Caco-2 (cell line): ENCODE measurements around the gene IGF2. TPM values are rescaled to one million over a fixed set of nuclear protein-coding genes. Genes with fewer than 3 reads are reported as not detected.

ENCODE experiments used
- BruUV-seq: library from RNA; stranded (reverse); fragments of 400-500 nt; replicated peaks from 2 replicates; lab custom pipeline; 2021; lab: Mats Ljungman, UMichigan
- CTCF ChIA-PET: fragments of 300-600 bp; sonication (Branson Sonifier 250); formaldehyde crosslinking; loops from one replicate; lab custom pipeline; 2022; ENCODE audit warnings: antibody characterized with exemption; lab: Charles Lee
- POLR2A ChIA-PET: fragments of 300-600 bp; sonication (Branson Sonifier 250); formaldehyde crosslinking; loops from one replicate; lab custom pipeline; 2022; ENCODE audit warnings: antibody characterized with exemption; lab: Charles Lee
- DNase-seq, 2 experiments: peaks; one replicate each; pipeline versions ENCODE4 v3.0.0 to v3.0.0-alpha.2; 2020 to 2022
- H3K27me3 ChIP-seq: replicated peaks from 2 replicates; pipeline ENCODE4 v1.6.0; 2011; ENCODE audit warnings: low read length; ENCODE audit not compliant: control insufficient read depth, insufficient read depth
- H3K36me3 ChIP-seq: 2 replicates; pipeline ENCODE4 v1.5.1; 2011; ENCODE audit warnings: low read length; ENCODE audit not compliant: control insufficient read depth, insufficient read depth
- H3K4me1 ChIP-seq: fragments of 250-450 bp; sonication (Bioruptor Pico); 2 replicates; pipeline ENCODE4 v1.5.1; 2020; ENCODE audit warnings: mild to moderate bottlenecking
- H3K4me3 ChIP-seq: 2 replicates; pipeline ENCODE4 v1.5.1; 2011; ENCODE audit warnings: low read depth, mild to moderate bottlenecking, control low read depth, low read length
- H3K9me3 ChIP-seq: fragments of 250-450 bp; sonication (Bioruptor Pico); 2 replicates; pipeline ENCODE4 v1.5.1; 2020; ENCODE audit warnings: mild to moderate bottlenecking, moderate library complexity
- H3K27ac Mint-ChIP-seq: one replicate; pipeline ENCODE4 v1.8.0; 2022; ENCODE audit warnings: mixed read lengths; ENCODE audit not compliant: unreplicated experiment
- H3K27me3 Mint-ChIP-seq: one replicate; pipeline ENCODE4 v1.8.0; 2022; ENCODE audit warnings: mixed read lengths; ENCODE audit not compliant: insufficient read depth, unreplicated experiment
- H3K36me3 Mint-ChIP-seq: one replicate; pipeline ENCODE4 v1.8.0; 2022; ENCODE audit warnings: mild to moderate bottlenecking, mixed read lengths; ENCODE audit not compliant: insufficient read depth, unreplicated experiment
- H3K4me1 Mint-ChIP-seq: one replicate; pipeline ENCODE4 v1.8.0; 2022; ENCODE audit warnings: low read depth, mixed read lengths; ENCODE audit not compliant: unreplicated experiment
- H3K4me3 Mint-ChIP-seq: one replicate; pipeline ENCODE4 v1.8.0; 2022; ENCODE audit warnings: mild to moderate bottlenecking, moderate library complexity, mixed read lengths; ENCODE audit not compliant: unreplicated experiment
- H3K9me3 Mint-ChIP-seq: one replicate; pipeline ENCODE4 v1.8.0; 2022; ENCODE audit warnings: mixed read lengths; ENCODE audit not compliant: unreplicated experiment
- CTCF ChIP-seq, 2 experiments: fragments of 200-600 bp in 1 of 2; IDR thresholded peaks; 1 replicate in 1 of 2; 2 replicates in 1 of 2; pipeline versions ENCODE4 v1.5.1 to v1.8.0; 2011 to 2022; ENCODE audit warnings: antibody characterized with exemption in 1 of 2, control low read depth in 1 of 2, inconsistent platforms in 1 of 2, low read depth in 1 of 2, low read length in 1 of 2, mild to moderate bottlenecking in 1 of 2, moderate library complexity in 1 of 2; ENCODE audit not compliant: insufficient read depth in 1 of 2, severe bottlenecking in 1 of 2, unreplicated experiment in 1 of 2
- intact Hi-C: fragments of 100-400 bp; cut with micrococcal nuclease; formaldehyde crosslinking; loops from one replicate; pipeline ENCODE4 v1.10.0; 2022; ENCODE audit not compliant: unreplicated experiment
- total RNA-seq: library from RNA; stranded (reverse); gene quantifications from 2 replicates; pipeline ENCODE4 v1.2.3, GENCODE V29; 2022

IGF2 gene
- total RNA-seq, 1 experiment from 2014 or later: 1,397 TPM

- no peaks in the 10 kb centered on the region; the same call in 1 of the 2 replicates for H3K4me1 ChIP-seq
- peaks cover 19% of the 10 kb centered on the region for H3K4me1 Mint-ChIP-seq
- BruUV-seq: no TSS peak
- H3K36me3 ChIP-seq: peaks cover 9% of the 10 kb centered on the region
- H3K4me3 ChIP-seq: no peak overlapping the region
- H3K27ac Mint-ChIP-seq: peak overlapping the region; percentile 16
- intact Hi-C loops: loop anchor here (2.0 kb wide), 1 partner anchor 75 kb away; no protein-coding TSS in a partner anchor
- ChIA-PET POLR2A (interaction anchor here (1.5 kb wide), 1 partner anchor 73 kb away, joined by 6 read pairs; no protein-coding TSS in a partner anchor), CTCF (interaction anchor here (1.2 kb wide), 1 partner anchor 22 kb away, joined by 7 read pairs; no protein-coding TSS in a partner anchor)
- TF ChIP-seq CTCF (IDR thresholded peaks at IDR 0.05; ENCODE audit: insufficient read depth in 1 of 2, low read depth in 1 of 2, low read length in 1 of 2, severe bottlenecking in 1 of 2, unreplicated experiment in 1 of 2): no peak
- H3K27me3 ChIP-seq: no peaks in the 10 kb centered on the region
- no peak overlapping the region for H3K4me3 Mint-ChIP-seq
- H3K36me3 Mint-ChIP-seq: peaks cover 73% of the 10 kb centered on the region
- H3K9me3 Mint-ChIP-seq: peaks cover 21% of the 10 kb centered on the region
- H3K9me3 ChIP-seq: no peaks in the 10 kb centered on the region
- H3K27me3 Mint-ChIP-seq: no peaks in the 10 kb centered on the region
- DNase-seq: no peak
Measured at GRCh38 chr11:2129308-2129698, 9.9 kb downstream of the IGF2 start.

DNA sequence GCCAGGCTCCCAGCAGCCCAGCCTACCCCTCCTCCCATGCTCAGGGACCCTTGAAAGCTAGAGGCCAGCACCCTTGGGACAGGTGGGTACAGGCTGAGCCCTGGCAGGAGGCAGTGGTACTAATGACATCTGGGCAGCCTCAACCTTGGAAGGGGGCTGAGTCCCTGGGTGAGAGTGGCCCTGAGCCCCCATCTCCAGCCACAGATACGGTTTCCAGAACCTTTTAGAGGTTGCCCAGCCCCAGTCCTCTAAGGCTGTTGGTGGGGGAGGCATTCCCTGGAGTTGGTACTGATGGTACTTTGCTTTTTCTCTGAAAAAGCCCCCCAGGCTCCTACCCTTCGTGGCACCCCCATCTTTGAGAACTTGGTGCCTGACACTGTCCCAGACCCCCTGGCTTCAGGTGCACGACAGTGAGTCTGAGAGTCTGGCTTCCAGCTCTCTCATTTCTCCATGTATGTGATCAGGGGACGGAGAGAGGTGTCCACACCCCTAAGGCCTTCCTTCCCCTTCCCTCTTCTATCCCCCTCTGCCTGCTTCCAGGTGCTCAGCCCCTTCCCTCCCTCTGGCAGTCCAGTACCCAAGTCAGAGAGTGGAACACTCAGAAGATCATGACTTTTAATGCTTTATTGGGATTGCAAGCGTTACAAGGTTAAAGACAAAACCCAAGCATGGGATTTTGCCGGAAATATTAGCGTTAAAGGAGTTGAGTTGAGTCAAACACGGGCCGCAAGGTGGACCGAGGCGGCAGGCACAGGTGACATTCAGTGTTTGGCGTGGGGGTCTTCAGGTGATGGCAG lies 10.5 kb downstream of the IGF2 start:
- ChIA-PET POLR2A (interaction anchor here (1.5 kb wide), 1 partner anchor 74 kb away, joined by 6 read pairs; no protein-coding TSS in a partner anchor), CTCF (interaction anchor here (0.6 to 1.2 kb wide), 2 partner anchors 23 to 75 kb away, joined by 3 to 7 read pairs; no protein-coding TSS in a partner anchor)
- Histone ChIP-seq H3K27me3 (no peaks in the 10 kb centered on the region), H3K4me3 (no peak overlapping the region), H3K4me1 (no peaks in the 10 kb centered on the region; the same call in 1 of the 2 replicates), H3K36me3 (peaks cover 6% of the 10 kb centered on the region), H3K9me3 (no peaks in the 10 kb centered on the region)
- TF ChIP-seq CTCF (IDR thresholded peaks at IDR 0.05; ENCODE audit: insufficient read depth in 1 of 2, low read depth in 1 of 2, low read length in 1 of 2, severe bottlenecking in 1 of 2, unreplicated experiment in 1 of 2): no peak
- H3K4me3 Mint-ChIP-seq: no peak overlapping the region
- peaks cover 21% of the 10 kb centered on the region for H3K9me3 Mint-ChIP-seq
- H3K27ac Mint-ChIP-seq: peak overlapping the region; percentile 16
- BruUV-seq: no TSS peak
- H3K36me3 Mint-ChIP-seq: peaks cover 67% of the 10 kb centered on the region
- no peaks in the 10 kb centered on the region for H3K27me3 Mint-ChIP-seq
- intact Hi-C loops: loop anchor here (1.0 to 2.0 kb wide), 2 partner anchors 69 to 76 kb away; no protein-coding TSS in a partner anchor
- H3K4me1 Mint-ChIP-seq: peaks cover 14% of the 10 kb centered on the region
- no peak for DNase-seq

GRCh38 chr11:2128130-2128510 lies 11.1 kb downstream of the IGF2 start:
- no peaks in the 10 kb centered on the region for H3K27me3 Mint-ChIP-seq
- Histone ChIP-seq H3K27me3 (no peaks in the 10 kb centered on the region), H3K4me3 (no peak overlapping the region), H3K36me3 (peaks cover 5% of the 10 kb centered on the region; the same call in 1 of the 2 replicates), H3K4me1 (no peaks in the 10 kb centered on the region), H3K9me3 (no peaks in the 10 kb centered on the region)
- DNase-seq: peak in 1 of 2 experiments; percentile 75
- H3K9me3 Mint-ChIP-seq: peaks cover 21% of the 10 kb centered on the region
- BruUV-seq: no TSS peak
- H3K4me1 Mint-ChIP-seq: peaks cover 13% of the 10 kb centered on the region
- no peak overlapping the region for H3K27ac Mint-ChIP-seq
- no peak for TF ChIP-seq CTCF (IDR thresholded peaks at IDR 0.05; ENCODE audit: insufficient read depth in 1 of 2, low read depth in 1 of 2, low read length in 1 of 2, severe bottlenecking in 1 of 2, unreplicated experiment in 1 of 2)
- ChIA-PET POLR2A (interaction anchor here (1.5 kb wide), 1 partner anchor 74 kb away, joined by 6 read pairs; no protein-coding TSS in a partner anchor), CTCF (interaction anchor here (0.6 to 1.2 kb wide), 2 partner anchors 23 to 76 kb away, joined by 3 to 7 read pairs; no protein-coding TSS in a partner anchor)
- peaks cover 61% of the 10 kb centered on the region for H3K36me3 Mint-ChIP-seq
- intact Hi-C loops: loop anchor here (1.0 to 2.0 kb wide), 2 partner anchors 69 to 77 kb away; no protein-coding TSS in a partner anchor
- H3K4me3 Mint-ChIP-seq: no peak overlapping the region
